OCI-LY3 (cell line): ENCODE results near the gene ZSCAN30.

Experiments
- H2AFZ ChIP-seq: fragments of 200-600, 300-600 bp; shearing (Covaris generic); 2 replicates; pipeline ENCODE4 v1.6.0; 2014; ENCODE audit warnings: antibody characterized with exemption, low read depth, low read length
- H3K27ac ChIP-seq: fragments of 200-600, 300-600 bp; sonication (generic); 2 replicates; pipeline ENCODE4 v1.5.1; 2014; ENCODE audit warnings: mild to moderate bottlenecking, low read length, moderate library complexity, mixed read lengths
- H3K27me3 ChIP-seq: fragments of 200-600, 300-600 bp; sonication (generic); 2 replicates; pipeline ENCODE4 v1.6.1; 2014; ENCODE audit warnings: low read depth, low read length, mixed read lengths
- H3K36me3 ChIP-seq: fragments of 200-600, 300-600 bp; sonication (generic); replicated peaks from 2 replicates; pipeline ENCODE3; 2014; ENCODE audit warnings: low read depth, low read length, mixed read lengths
- H3K4me1 ChIP-seq: fragments of 300-600, 200-600 bp; sonication (generic); 2 replicates; pipeline ENCODE4 v1.6.1; 2014; ENCODE audit warnings: low read length, mixed read lengths
- H3K4me2 ChIP-seq: fragments of 200-600, 300-600 bp; sonication (generic); 2 replicates; pipeline ENCODE4 v1.6.1; 2014; ENCODE audit warnings: low read length, mixed read lengths
- H3K4me3 ChIP-seq: fragments of 300-600, 200-600 bp; sonication (generic); 2 replicates; pipeline ENCODE4 v1.5.1; 2014; ENCODE audit warnings: antibody characterized with exemption, mild to moderate bottlenecking, low read length, moderate library complexity
- H3K79me2 ChIP-seq: fragments of 300-600, 200-600 bp; shearing (Covaris generic); 2 replicates; pipeline ENCODE4 v1.6.1; 2014; ENCODE audit warnings: mild to moderate bottlenecking, low read length, mixed read lengths
- H3K9ac ChIP-seq: fragments of 300-600, 200-600 bp; shearing (Covaris generic); 2 replicates; pipeline ENCODE4 v1.6.0; 2014; ENCODE audit warnings: mild to moderate bottlenecking, low read length, moderate library complexity
- H3K9me3 ChIP-seq: fragments of 200-600, 300-600 bp; shearing (Covaris generic); 2 replicates; pipeline ENCODE4 v1.6.1; 2014; ENCODE audit warnings: low read length, mixed read lengths; ENCODE audit not compliant: insufficient read depth
- H4K20me1 ChIP-seq: fragments of 200-600, 300-600 bp; sonication (generic); 2 replicates; pipeline ENCODE4 v1.6.1; 2016; ENCODE audit warnings: low read length, mixed read lengths; ENCODE audit not compliant: insufficient read depth
- EZH2phosphoT487 ChIP-seq: fragments of 200-600 bp; shearing (Covaris generic); IDR thresholded peaks from 2 replicates; pipeline ENCODE4 v1.6.1; 2018; ENCODE audit warnings: antibody characterized with exemption, mixed run types, low read depth
- TF ChIP-seq, protein P1 (sequence below): fragments of 200-600, 300-600 bp; sonication (generic); IDR thresholded peaks from 2 replicates; pipeline ENCODE4 v1.5.1; 2014; ENCODE audit warnings: antibody characterized with exemption, low read length, low read depth

ZSCAN30 gene

GRCh38 chr18:35289727-35290093, 319 bp downstream of the ZSCAN30 start:
- Histone ChIP-seq H4K20me1 (no peaks in the 10 kb centered on the region), H3K4me2 (peak overlapping the region; percentile 81), H3K9ac (peak overlapping the region; percentile 81), H3K9me3 (peaks cover 30% of the 10 kb centered on the region), H3K4me1 (peaks cover 16% of the 10 kb centered on the region), H3K27ac (peak overlapping the region; percentile 74), H3K36me3 (peaks cover 59% of the 10 kb centered on the region), H3K27me3 (no peaks in the 10 kb centered on the region), H2AFZ (0 out of 2 replicates have a peak overlapping the region, but pooled peaks have one; percentile 5), H3K4me3 (peak overlapping the region; percentile 97), H3K79me2 (peaks cover 84% of the 10 kb centered on the region)
- TF ChIP-seq, protein P1, sequence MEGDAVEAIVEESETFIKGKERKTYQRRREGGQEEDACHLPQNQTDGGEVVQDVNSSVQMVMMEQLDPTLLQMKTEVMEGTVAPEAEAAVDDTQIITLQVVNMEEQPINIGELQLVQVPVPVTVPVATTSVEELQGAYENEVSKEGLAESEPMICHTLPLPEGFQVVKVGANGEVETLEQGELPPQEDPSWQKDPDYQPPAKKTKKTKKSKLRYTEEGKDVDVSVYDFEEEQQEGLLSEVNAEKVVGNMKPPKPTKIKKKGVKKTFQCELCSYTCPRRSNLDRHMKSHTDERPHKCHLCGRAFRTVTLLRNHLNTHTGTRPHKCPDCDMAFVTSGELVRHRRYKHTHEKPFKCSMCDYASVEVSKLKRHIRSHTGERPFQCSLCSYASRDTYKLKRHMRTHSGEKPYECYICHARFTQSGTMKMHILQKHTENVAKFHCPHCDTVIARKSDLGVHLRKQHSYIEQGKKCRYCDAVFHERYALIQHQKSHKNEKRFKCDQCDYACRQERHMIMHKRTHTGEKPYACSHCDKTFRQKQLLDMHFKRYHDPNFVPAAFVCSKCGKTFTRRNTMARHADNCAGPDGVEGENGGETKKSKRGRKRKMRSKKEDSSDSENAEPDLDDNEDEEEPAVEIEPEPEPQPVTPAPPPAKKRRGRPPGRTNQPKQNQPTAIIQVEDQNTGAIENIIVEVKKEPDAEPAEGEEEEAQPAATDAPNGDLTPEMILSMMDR = no peak
- TF ChIP-seq EZH2phosphoT487 = no peak

DNA sequence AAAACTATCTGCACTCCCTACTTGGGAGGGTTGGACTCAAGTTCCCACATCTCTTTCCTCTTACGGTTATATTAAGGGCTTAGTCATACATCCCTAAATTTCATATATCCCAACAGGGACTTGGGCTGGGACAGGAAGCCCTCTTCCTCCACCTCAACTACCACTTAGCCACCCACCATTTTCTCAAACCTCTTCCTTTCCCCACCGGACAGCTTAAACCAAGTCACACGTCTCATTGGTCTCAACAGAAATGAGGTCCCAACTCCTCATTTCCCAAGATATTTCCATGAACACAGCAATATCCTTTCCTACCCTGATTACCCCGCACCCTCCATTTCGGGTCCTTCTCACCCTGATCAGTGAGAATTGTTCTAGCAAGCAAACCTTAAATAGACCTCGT, 736 bp downstream of the ZSCAN30 start:
- no peak overlapping the region for H2AFZ ChIP-seq
- peak overlapping the region; percentile 97 for H3K4me3 ChIP-seq
- peaks cover 59% of the 10 kb centered on the region for H3K36me3 ChIP-seq
- H3K9me3 ChIP-seq = peaks cover 31% of the 10 kb centered on the region
- H3K27ac ChIP-seq = peak overlapping the region; percentile 74
- no peaks in the 10 kb centered on the region for H4K20me1 ChIP-seq
- H3K9ac ChIP-seq = peak overlapping the region; percentile 81
- peaks cover 86% of the 10 kb centered on the region for H3K79me2 ChIP-seq
- no peaks in the 10 kb centered on the region for H3K27me3 ChIP-seq
- no peak for TF ChIP-seq EZH2phosphoT487
- TF ChIP-seq, protein P1 = no peak
- peak overlapping the region; percentile 81 for H3K4me2 ChIP-seq
- H3K4me1 ChIP-seq = peaks cover 16% of the 10 kb centered on the region

DNA sequence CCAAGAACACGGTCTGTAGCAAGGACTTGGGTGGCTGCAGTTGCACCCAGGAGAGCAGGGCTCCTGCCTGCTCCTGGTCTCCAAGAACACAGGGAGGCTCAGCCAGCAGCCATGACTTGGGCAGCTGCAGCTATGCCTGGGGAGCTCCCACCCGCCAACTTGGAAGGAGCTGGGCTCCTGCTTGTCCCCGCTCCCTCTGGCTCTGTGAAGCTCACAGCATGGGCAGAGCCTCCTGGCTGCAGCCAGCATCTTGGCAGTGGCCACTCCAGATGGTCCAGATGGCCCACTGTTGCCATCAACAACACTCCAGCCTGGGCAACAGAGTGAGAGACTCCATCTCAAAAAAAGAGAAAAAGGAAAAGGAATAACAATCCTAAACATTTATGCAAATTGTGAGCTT, 5.2 kb downstream of the ZSCAN30 start:
- TF ChIP-seq, protein P1 = no peak
- TF ChIP-seq EZH2phosphoT487 = no peak
- peaks cover 57% of the 10 kb centered on the region for H3K79me2 ChIP-seq
- H4K20me1 ChIP-seq = no peaks in the 10 kb centered on the region
- H3K9ac ChIP-seq = no peak overlapping the region
- no peaks in the 10 kb centered on the region for H3K27me3 ChIP-seq
- H3K4me2 ChIP-seq = no peak overlapping the region
- H3K4me3 ChIP-seq = no peak overlapping the region
- H3K9me3 ChIP-seq = peaks cover 62% of the 10 kb centered on the region
- no peak overlapping the region for H3K27ac ChIP-seq
- no peak overlapping the region for H2AFZ ChIP-seq
- peaks cover 74% of the 10 kb centered on the region for H3K36me3 ChIP-seq
- H3K4me1 ChIP-seq = 0 out of 2 replicates have a peak, but pooled peaks cover 9% of the 10 kb centered on the region

- Histone ChIP-seq H3K9ac (no peak overlapping the region), H3K4me2 (no peak overlapping the region), H3K27ac (no peak overlapping the region), H3K4me3 (no peak overlapping the region), H3K9me3 (peaks cover 65% of the 10 kb centered on the region), H2AFZ (no peak overlapping the region), H4K20me1 (no peaks in the 10 kb centered on the region), H3K27me3 (no peaks in the 10 kb centered on the region), H3K36me3 (peaks cover 81% of the 10 kb centered on the region), H3K4me1 (0 out of 2 replicates have a peak, but pooled peaks cover 9% of the 10 kb centered on the region), H3K79me2 (peaks cover 50% of the 10 kb centered on the region)
- TF ChIP-seq, protein P1 = no peak
- TF ChIP-seq EZH2phosphoT487 = no peak
These were observed 5.9 kb downstream of the ZSCAN30 start for GRCh38 chr18:35283923-35284794.
